ENCODE results near the gene TFRC.
"Not testable (repeated sequence)": the region's sequence is repeated elsewhere in the genome, so short reads cannot be mapped to it uniquely, and the experiment has no call there.

GRCh38 chr3:196022499-196022878 lies 59.4 kb downstream of the TFRC start:
- TF ChIP-seq, protein P1, sequence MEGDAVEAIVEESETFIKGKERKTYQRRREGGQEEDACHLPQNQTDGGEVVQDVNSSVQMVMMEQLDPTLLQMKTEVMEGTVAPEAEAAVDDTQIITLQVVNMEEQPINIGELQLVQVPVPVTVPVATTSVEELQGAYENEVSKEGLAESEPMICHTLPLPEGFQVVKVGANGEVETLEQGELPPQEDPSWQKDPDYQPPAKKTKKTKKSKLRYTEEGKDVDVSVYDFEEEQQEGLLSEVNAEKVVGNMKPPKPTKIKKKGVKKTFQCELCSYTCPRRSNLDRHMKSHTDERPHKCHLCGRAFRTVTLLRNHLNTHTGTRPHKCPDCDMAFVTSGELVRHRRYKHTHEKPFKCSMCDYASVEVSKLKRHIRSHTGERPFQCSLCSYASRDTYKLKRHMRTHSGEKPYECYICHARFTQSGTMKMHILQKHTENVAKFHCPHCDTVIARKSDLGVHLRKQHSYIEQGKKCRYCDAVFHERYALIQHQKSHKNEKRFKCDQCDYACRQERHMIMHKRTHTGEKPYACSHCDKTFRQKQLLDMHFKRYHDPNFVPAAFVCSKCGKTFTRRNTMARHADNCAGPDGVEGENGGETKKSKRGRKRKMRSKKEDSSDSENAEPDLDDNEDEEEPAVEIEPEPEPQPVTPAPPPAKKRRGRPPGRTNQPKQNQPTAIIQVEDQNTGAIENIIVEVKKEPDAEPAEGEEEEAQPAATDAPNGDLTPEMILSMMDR (conservative IDR thresholded peaks at IDR 0.05; ENCODE audit: low read length), result not testable (repeated sequence)
- not testable (repeated sequence) for TF ChIP-seq EZH2phosphoT487 (IDR thresholded peaks at IDR 0.05; ENCODE audit: borderline replicate concordance)
